OCI-LY7 (cell line): ENCODE data around the gene KCNQ1. TPM values are rescaled to one million over a fixed set of nuclear protein-coding genes. Genes with fewer than 3 reads are reported as not detected.

Source experiments
- BruUV-seq: library from RNA; stranded (reverse); fragments of 400-500 nt; replicated peaks from 2 replicates; lab custom pipeline; 2021; lab: Mats Ljungman, UMichigan
- CTCF ChIA-PET: fragments of 300-600 bp; sonication (Branson Sonifier 250); formaldehyde crosslinking; loops from one replicate; lab custom pipeline; 2022; ENCODE audit warnings: antibody characterized with exemption; ENCODE audit not compliant: unreplicated experiment; lab: Charles Lee
- POLR2A ChIA-PET: fragments of 300-600 bp; sonication (Branson Sonifier 250); formaldehyde crosslinking; loops from one replicate; lab custom pipeline; 2022; ENCODE audit warnings: antibody characterized with exemption; lab: Charles Lee
- DNase-seq: peaks from one replicate; pipeline ENCODE4 v3.0.0-alpha.2; 2015; ENCODE audit warnings: low spot score
- H2AFZ ChIP-seq: fragments of 200-600 bp; sonication (generic), shearing (Covaris generic); 2 replicates; pipeline ENCODE4 v1.6.1; 2014; ENCODE audit warnings: mild to moderate bottlenecking, antibody characterized with exemption, low read length, moderate library complexity
- H3K27ac ChIP-seq: fragments of 200-600 bp; sonication (generic); 2 replicates; pipeline ENCODE4 v1.5.1; 2014; ENCODE audit warnings: mixed run types, low read depth, mild to moderate bottlenecking, moderate library complexity, low read length, inconsistent platforms; ENCODE audit not compliant: poor library complexity, severe bottlenecking
- H3K36me3 ChIP-seq: fragments of 200-600 bp; sonication (generic); 2 replicates; pipeline ENCODE4 v1.6.1; 2014; ENCODE audit warnings: mild to moderate bottlenecking, antibody characterized with exemption, low read length, moderate library complexity, mixed read lengths; ENCODE audit not compliant: insufficient read depth
- H3K4me1 ChIP-seq: fragments of 200-600 bp; sonication (generic); 2 replicates; pipeline ENCODE4 v1.5.1; 2014; ENCODE audit warnings: mild to moderate bottlenecking, low read length; ENCODE audit not compliant: insufficient read depth, poor library complexity, severe bottlenecking
- H3K4me2 ChIP-seq: fragments of 200-600 bp; sonication (generic); 2 replicates; pipeline ENCODE4 v1.6.1; 2014; ENCODE audit warnings: mild to moderate bottlenecking, low read length
- H3K4me3 ChIP-seq: fragments of 200-600 bp; sonication (generic); 2 replicates; pipeline ENCODE4 v1.5.1; 2014; ENCODE audit warnings: mild to moderate bottlenecking, low read depth, low read length; ENCODE audit not compliant: poor library complexity, severe bottlenecking
- H3K79me2 ChIP-seq: fragments of 200-600 bp; sonication (generic); 2 replicates; pipeline ENCODE4 v1.6.1; 2016; ENCODE audit warnings: low read depth, mild to moderate bottlenecking, low read length, moderate library complexity, mixed read lengths; ENCODE audit not compliant: insufficient read depth
- H3K9me2 ChIP-seq: fragments of 200-600 bp; sonication (generic); 2 replicates; pipeline ENCODE4 v1.6.1; 2016; ENCODE audit warnings: mild to moderate bottlenecking, low read length, mixed read lengths; ENCODE audit not compliant: insufficient read depth
- H3K9me3 ChIP-seq: fragments of 200-600 bp; sonication (generic); 2 replicates; pipeline ENCODE4 v1.6.1; 2014; ENCODE audit warnings: mild to moderate bottlenecking, mixed run types, low read length, mixed read lengths
- H4K20me1 ChIP-seq: fragments of 200-600 bp; sonication (generic); 2 replicates; pipeline ENCODE4 v1.6.1; 2014; ENCODE audit warnings: mild to moderate bottlenecking, antibody characterized with exemption, low read length, moderate library complexity, mixed read lengths; ENCODE audit not compliant: insufficient read depth
- EZH2phosphoT487 ChIP-seq: fragments of 200-600 bp; sonication (generic); IDR thresholded peaks from 2 replicates; pipeline ENCODE4 v1.6.1; 2018; ENCODE audit warnings: low read depth, borderline replicate concordance, mild to moderate bottlenecking, mixed run types, antibody characterized with exemption, low read length, moderate library complexity, mixed read lengths
- intact Hi-C: fragments of 100-400 bp; cut with micrococcal nuclease; formaldehyde crosslinking; loops from one replicate; pipeline ENCODE4 v1.10.0; 2022; ENCODE audit not compliant: unreplicated experiment
- total RNA-seq, 2 experiments: library from RNA; depleted of rRNA in 1 of 2; stranded (reverse); fragments of >200 nt in 1 of 2; shearing (Covaris generic) in 1 of 2; gene quantifications; 2 replicates each; pipeline ENCODE4 v1.2.3, GENCODE V29; 2014 to 2022
- TF ChIP-seq, protein P1 (sequence below): fragments of 200-600 bp; sonication (generic); conservative IDR thresholded peaks from 2 replicates; pipeline ENCODE4 v1.5.1; 2014; ENCODE audit warnings: mild to moderate bottlenecking, antibody characterized with exemption, low read length, moderate library complexity, mixed read lengths

KCNQ1 gene
- total RNA-seq, 2 experiments from 2014 or later, result 0.22 to 1.3 TPM

DNA sequence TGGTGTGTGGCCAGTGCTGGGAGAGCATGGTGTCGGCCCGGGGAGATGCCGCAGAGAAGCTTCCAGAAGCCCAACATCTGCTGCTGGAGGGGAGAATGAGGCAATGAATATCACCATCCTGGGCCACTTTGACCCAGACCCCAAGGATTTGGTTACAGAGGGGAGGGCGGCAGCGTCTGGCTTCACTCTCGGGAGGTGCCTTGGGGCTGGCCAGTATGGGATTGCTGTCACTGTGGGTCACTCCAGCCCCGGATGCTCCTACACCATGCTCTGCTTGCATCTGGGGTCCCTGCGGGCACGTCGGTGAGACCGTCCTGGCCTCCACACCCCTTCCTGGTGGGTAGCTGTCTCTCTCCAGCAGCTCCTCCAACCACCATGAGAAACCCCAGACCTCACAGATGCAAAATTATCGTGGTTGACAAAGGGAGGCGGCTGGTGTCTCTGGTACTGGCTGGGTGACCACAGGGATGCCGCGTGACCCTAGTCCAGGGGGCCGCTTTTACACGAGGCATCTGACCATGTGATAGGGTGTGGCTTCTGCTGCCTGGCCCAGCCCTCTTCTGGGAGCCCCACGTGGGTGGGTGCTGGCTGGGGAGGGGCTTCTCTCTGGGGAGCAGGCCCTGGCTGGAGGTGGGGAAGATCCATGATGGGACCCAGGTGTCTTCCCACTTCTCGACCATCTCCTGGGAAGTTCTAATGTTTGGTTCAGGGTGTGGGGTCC is 5.7 kb downstream of the KCNQ1 start:
- BruUV-seq, result no TSS peak
- ChIA-PET CTCF (no interaction called here), POLR2A (no interaction called here)
- H3K79me2 ChIP-seq, result no peaks in the 10 kb centered on the region
- H3K27ac ChIP-seq, result no peak overlapping the region
- peaks cover 18% of the 10 kb centered on the region for H3K4me1 ChIP-seq
- DNase-seq, result no peak
- H2AFZ ChIP-seq, result no peak overlapping the region
- no peaks in the 10 kb centered on the region for H3K36me3 ChIP-seq
- no peaks in the 10 kb centered on the region for H4K20me1 ChIP-seq
- intact Hi-C loops, result no loop called here
- no peak overlapping the region for H3K4me3 ChIP-seq
- H3K4me2 ChIP-seq, result no peak overlapping the region
- no peaks in the 10 kb centered on the region for H3K9me3 ChIP-seq
- TF ChIP-seq, protein P1, sequence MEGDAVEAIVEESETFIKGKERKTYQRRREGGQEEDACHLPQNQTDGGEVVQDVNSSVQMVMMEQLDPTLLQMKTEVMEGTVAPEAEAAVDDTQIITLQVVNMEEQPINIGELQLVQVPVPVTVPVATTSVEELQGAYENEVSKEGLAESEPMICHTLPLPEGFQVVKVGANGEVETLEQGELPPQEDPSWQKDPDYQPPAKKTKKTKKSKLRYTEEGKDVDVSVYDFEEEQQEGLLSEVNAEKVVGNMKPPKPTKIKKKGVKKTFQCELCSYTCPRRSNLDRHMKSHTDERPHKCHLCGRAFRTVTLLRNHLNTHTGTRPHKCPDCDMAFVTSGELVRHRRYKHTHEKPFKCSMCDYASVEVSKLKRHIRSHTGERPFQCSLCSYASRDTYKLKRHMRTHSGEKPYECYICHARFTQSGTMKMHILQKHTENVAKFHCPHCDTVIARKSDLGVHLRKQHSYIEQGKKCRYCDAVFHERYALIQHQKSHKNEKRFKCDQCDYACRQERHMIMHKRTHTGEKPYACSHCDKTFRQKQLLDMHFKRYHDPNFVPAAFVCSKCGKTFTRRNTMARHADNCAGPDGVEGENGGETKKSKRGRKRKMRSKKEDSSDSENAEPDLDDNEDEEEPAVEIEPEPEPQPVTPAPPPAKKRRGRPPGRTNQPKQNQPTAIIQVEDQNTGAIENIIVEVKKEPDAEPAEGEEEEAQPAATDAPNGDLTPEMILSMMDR, result no peak
- no peak for TF ChIP-seq EZH2phosphoT487
- H3K9me2 ChIP-seq, result no peaks in the 10 kb centered on the region

DNA sequence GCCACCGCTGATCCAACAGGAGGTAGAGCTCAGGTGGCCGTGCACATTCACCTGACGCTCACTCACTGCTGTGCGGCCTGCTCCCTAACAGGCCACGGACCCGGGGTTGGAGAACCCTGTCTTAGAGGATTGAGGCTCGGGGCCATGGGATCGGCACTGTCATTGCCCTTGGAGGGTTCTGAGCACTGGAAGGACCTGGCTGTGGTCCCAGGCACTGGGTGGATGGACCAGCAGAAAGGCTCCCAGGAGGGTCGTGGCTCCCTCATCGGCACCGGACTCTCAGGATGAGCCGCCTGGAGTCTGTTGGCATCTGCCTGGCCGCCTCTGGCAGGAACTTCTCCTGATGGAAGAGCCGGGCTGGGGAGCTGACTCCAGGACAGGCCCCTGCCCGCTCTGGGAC is 6.5 kb downstream of the KCNQ1 start:
- ChIA-PET CTCF (no interaction called here), POLR2A (no interaction called here)
- Histone ChIP-seq H4K20me1 (no peaks in the 10 kb centered on the region), H3K36me3 (no peaks in the 10 kb centered on the region), H3K4me1 (peaks cover 15% of the 10 kb centered on the region), H3K79me2 (no peaks in the 10 kb centered on the region), H2AFZ (no peak overlapping the region), H3K4me3 (no peak overlapping the region), H3K9me3 (no peaks in the 10 kb centered on the region), H3K4me2 (no peak overlapping the region), H3K27ac (no peak overlapping the region), H3K9me2 (no peaks in the 10 kb centered on the region)
- BruUV-seq, result no TSS peak
- TF ChIP-seq EZH2phosphoT487, result no peak
- TF ChIP-seq, protein P1, result no peak
- no peak for DNase-seq
- intact Hi-C loops, result no loop called here

DNA sequence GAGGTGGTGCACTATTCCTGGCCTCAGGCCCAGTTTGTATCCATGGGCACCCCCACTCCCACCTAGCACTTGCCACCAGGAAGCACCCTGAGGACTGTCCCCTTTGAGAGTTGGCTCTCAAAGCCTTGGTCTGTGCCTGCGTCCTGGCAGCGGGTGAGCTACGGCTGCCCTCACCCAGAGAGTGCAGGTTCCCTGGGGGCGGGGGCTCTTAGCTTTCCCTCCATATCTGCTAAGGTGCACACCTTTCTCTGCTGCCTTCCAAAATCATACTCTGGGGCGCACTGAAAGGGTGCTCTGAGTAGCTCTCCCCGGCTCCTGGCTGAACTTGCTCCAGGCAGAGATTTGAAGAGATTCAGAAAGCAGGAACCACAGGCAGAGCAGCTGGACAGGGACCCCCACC is 7.1 kb downstream of the KCNQ1 start:
- no peaks in the 10 kb centered on the region for H3K9me3 ChIP-seq
- no peaks in the 10 kb centered on the region for H3K36me3 ChIP-seq
- H3K4me2 ChIP-seq, result no peak overlapping the region
- no peak for DNase-seq
- H3K9me2 ChIP-seq, result no peaks in the 10 kb centered on the region
- no peak overlapping the region for H2AFZ ChIP-seq
- no peak for TF ChIP-seq EZH2phosphoT487
- TF ChIP-seq, protein P1, result no peak
- H3K4me3 ChIP-seq, result no peak overlapping the region
- BruUV-seq, result no TSS peak
- peaks cover 9% of the 10 kb centered on the region for H3K4me1 ChIP-seq
- intact Hi-C loops, result no loop called here
- ChIA-PET POLR2A (no interaction called here), CTCF (no interaction called here)
- no peaks in the 10 kb centered on the region for H4K20me1 ChIP-seq
- H3K79me2 ChIP-seq, result no peaks in the 10 kb centered on the region
- no peak overlapping the region for H3K27ac ChIP-seq
